Stimulated activated CD8-positive, alpha-beta memory T cell treated with anti-CD3 and anti-CD28 coated beads, Interleukin-12 subunit alpha, Interleukin-12 subunit beta, amount 100 ng/mL, for 24 hours (primary cell): ENCODE data around the gene CFAP99.
"Not testable (repeated sequence)": the region's sequence is repeated elsewhere in the genome, so short reads cannot be mapped to it uniquely, and the experiment has no call there.

Source experiments
- DNase-seq: peaks from one replicate; pipeline ENCODE4 v3.0.0-alpha.2; 2020; ENCODE audit errors: extremely low read depth

CFAP99 gene

GRCh38 chr4:2418650-2419571 lies at the start of gene CFAP99:
Gene CFAP99, plus strand, starts transcription at chr4:2418955.
- DNase-seq, result peak; percentile 96

- no peak for DNase-seq
These were observed 48.0 kb upstream of the CFAP99 start for GRCh38 chr4:2370597-2371320.

GRCh38 chr4:2371765-2372487 lies 46.8 kb upstream of the CFAP99 start:
- no peak for DNase-seq

- DNase-seq, result no peak
These were observed 46.2 kb upstream of the CFAP99 start for GRCh38 chr4:2372488-2373030.

GRCh38 chr4:2373532-2373931 lies 45.2 kb upstream of the CFAP99 start:
- DNase-seq, result no peak

GRCh38 chr4:2375427-2375826 lies 43.3 kb upstream of the CFAP99 start:
- no peak for DNase-seq

- no peak for DNase-seq
These were observed 41.5 kb upstream of the CFAP99 start for GRCh38 chr4:2377241-2377640.

- DNase-seq, result no peak
These were observed 40.4 kb upstream of the CFAP99 start for GRCh38 chr4:2378401-2378800.

GRCh38 chr4:2378898-2379297 lies 39.9 kb upstream of the CFAP99 start:
- no peak for DNase-seq

- not testable (repeated sequence) for DNase-seq
These were observed 38.2 kb upstream of the CFAP99 start for GRCh38 chr4:2380589-2380988.

- DNase-seq, result not testable (repeated sequence)
These were observed 36.0 kb upstream of the CFAP99 start for GRCh38 chr4:2382769-2383202.

- not testable (repeated sequence) for DNase-seq
These were observed 35.5 kb upstream of the CFAP99 start for GRCh38 chr4:2383220-2383631.

- no peak for DNase-seq
These were observed 35.0 kb upstream of the CFAP99 start for GRCh38 chr4:2383760-2384159.

- DNase-seq, result no peak
These were observed 34.5 kb upstream of the CFAP99 start for GRCh38 chr4:2384245-2384644.

GRCh38 chr4:2385516-2385915 lies 33.2 kb upstream of the CFAP99 start:
- no peak for DNase-seq

GRCh38 chr4:2386717-2387116 lies 32.0 kb upstream of the CFAP99 start:
- no peak for DNase-seq

- no peak for DNase-seq
These were observed 31.5 kb upstream of the CFAP99 start for GRCh38 chr4:2387218-2387617.

- no peak for DNase-seq
These were observed 30.9 kb upstream of the CFAP99 start for GRCh38 chr4:2387829-2388228.

- no peak for DNase-seq
These were observed 30.1 kb upstream of the CFAP99 start for GRCh38 chr4:2388429-2389182.

GRCh38 chr4:2389691-2390090 lies 29.1 kb upstream of the CFAP99 start:
- no peak for DNase-seq

- no peak for DNase-seq
These were observed 28.6 kb upstream of the CFAP99 start for GRCh38 chr4:2390146-2390545.
